ENCODE data around the gene OGFOD3.

- TF ChIP-seq POLR2AphosphoS5 (IDR thresholded peaks at IDR 0.05; ENCODE audit: low read depth, low read length) (no peak), POLR2A (IDR thresholded peaks at IDR 0.05; ENCODE audit: low read depth, low read length) (no peak), TAF1 (IDR thresholded peaks at IDR 0.05; ENCODE audit: low read depth, low read length) (no peak), SPI1 (IDR thresholded peaks at IDR 0.05; ENCODE audit: low read depth, low read length) (no peak), PAX5 (IDR thresholded peaks at IDR 0.05; ENCODE audit: insufficient read depth, low read length, severe bottlenecking) (no peak)
Measured at GRCh38 chr17:82412535-82413520, 5.6 kb downstream of the OGFOD3 start.

All from GM12891 (cell line).